Endodermal cell (in vitro differentiated cells): ENCODE measurements around the gene RAPGEFL1. TPM values are rescaled to one million over a fixed set of nuclear protein-coding genes. Genes with fewer than 3 reads are reported as not detected.
"Not testable (repeated sequence)": the region's sequence is repeated elsewhere in the genome, so short reads cannot be mapped to it uniquely, and the experiment has no call there.

Experiments
- DNase-seq: peaks from one replicate; pipeline ENCODE4 v3.0.0-alpha.2; 2017
- H3K27ac ChIP-seq: 2 replicates; pipeline ENCODE4 v1.5.1; 2013; ENCODE audit warnings: mild to moderate bottlenecking, low read depth, low read length, moderate library complexity
- H3K27me3 ChIP-seq: 2 replicates; pipeline ENCODE4 v1.6.1; 2013; ENCODE audit warnings: mild to moderate bottlenecking, low read length, moderate library complexity; ENCODE audit not compliant: insufficient read depth, control insufficient read depth, poor library complexity, severe bottlenecking
- H3K36me3 ChIP-seq: 2 replicates; pipeline ENCODE4 v1.7.0; 2013; ENCODE audit warnings: mild to moderate bottlenecking, low read length, moderate library complexity; ENCODE audit not compliant: control insufficient read depth, insufficient read depth
- H3K4me1 ChIP-seq: one replicate; pipeline ENCODE4 v1.7.0; 2013; ENCODE audit warnings: low read length; ENCODE audit not compliant: control insufficient read depth, insufficient read depth
- H3K4me3 ChIP-seq: 2 replicates; pipeline ENCODE4 v1.5.1; 2013; ENCODE audit warnings: mild to moderate bottlenecking, low read length, moderate library complexity
- H3K9ac ChIP-seq: 2 replicates; pipeline ENCODE4 v1.6.1; 2013; ENCODE audit warnings: mild to moderate bottlenecking, low read length, moderate library complexity; ENCODE audit not compliant: poor library complexity, severe bottlenecking; ENCODE audit errors: extremely low read depth
- H3K9me3 ChIP-seq: 2 replicates; pipeline ENCODE4 v1.6.1; 2013; ENCODE audit warnings: mild to moderate bottlenecking, low read length, moderate library complexity; ENCODE audit not compliant: control insufficient read depth
- H3K27ac Mint-ChIP-seq: 2 replicates; pipeline ENCODE4 v1.8.0; 2020; ENCODE audit warnings: mixed read lengths
- H3K27me3 Mint-ChIP-seq: 2 replicates; pipeline ENCODE4 v1.8.0; 2021; ENCODE audit warnings: mild to moderate bottlenecking, mixed read lengths; ENCODE audit not compliant: insufficient read depth
- H3K36me3 Mint-ChIP-seq: 2 replicates; pipeline ENCODE4 v1.8.0; 2020; ENCODE audit warnings: low read depth, mixed read lengths
- H3K4me1 Mint-ChIP-seq: 2 replicates; pipeline ENCODE4 v1.8.0; 2020; ENCODE audit warnings: mixed read lengths
- H3K4me3 Mint-ChIP-seq: 2 replicates; pipeline ENCODE4 v1.8.0; 2020; ENCODE audit warnings: mild to moderate bottlenecking, moderate library complexity, mixed read lengths
- H3K9me3 Mint-ChIP-seq: 2 replicates; pipeline ENCODE4 v1.8.0; 2020; ENCODE audit warnings: mild to moderate bottlenecking, mixed read lengths
- WGBS, 2 experiments: methylation state at CpG; one replicate each; pipeline versions ENCODE4 v1.1.5 to v1.1.7; 2013; ENCODE audit warnings: missing lambda C conversion rate in 2 of 2, mixed read lengths in 1 of 2; ENCODE audit not compliant: insufficient coverage in 1 of 2, insufficient read length in 1 of 2; 5-methylcytosine and 5-hydroxymethylcytosine counted together
- total RNA-seq, 2 donors: library from RNA; stranded (reverse); fragmentation: NEBNext Ultra II Directional in 1 of 2; extraction: Animal tissue kit (Norgen Biotek cat#: 25700) in 1 of 2; gene quantifications; 2 replicates in 1 of 2; 3 replicates in 1 of 2; pipeline ENCODE4 v1.2.1, GENCODE V29; 2021
- TF ChIP-seq, protein P1 (sequence below): fragments of 200-600 bp; sonication (generic); conservative IDR thresholded peaks from 2 replicates; pipeline ENCODE4 v1.5.0; 2021; ENCODE audit warnings: antibody characterized with exemption, mild to moderate bottlenecking

RAPGEFL1 gene
- total RNA-seq, 2 donors from 2014 or later, result 15.6 to 20.8 TPM

DNA sequence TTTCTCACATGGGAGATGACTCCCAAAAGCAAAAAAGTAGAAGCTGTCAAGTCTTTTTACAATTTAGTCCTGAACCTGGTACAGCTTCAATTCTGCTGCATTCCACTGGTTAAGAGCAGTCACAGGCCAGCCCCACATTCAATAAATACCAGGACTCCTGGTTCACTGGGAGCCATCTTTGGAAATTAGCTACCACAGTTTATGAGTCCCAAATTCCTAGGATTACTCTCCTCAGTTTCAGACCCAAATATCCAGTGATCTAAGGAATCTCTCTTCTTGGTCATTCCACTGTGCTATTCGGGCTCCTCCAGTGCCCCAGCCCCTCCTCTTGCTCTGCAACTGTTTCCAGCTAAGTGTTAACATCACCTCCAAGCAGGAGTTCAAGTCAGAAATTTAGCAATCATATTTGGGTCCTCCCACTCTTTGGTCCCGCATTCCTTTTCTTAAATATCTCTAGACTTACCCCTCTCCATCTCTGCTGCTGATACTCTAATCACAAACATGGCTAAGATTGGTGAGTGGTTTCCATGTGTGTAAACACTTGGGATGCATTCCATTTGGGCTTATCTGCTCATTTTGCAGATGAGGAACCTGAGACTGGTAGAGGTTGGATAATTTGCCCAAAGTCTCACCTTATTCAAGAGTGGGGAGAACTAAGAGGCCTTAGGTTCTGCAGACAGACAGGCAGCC, 32.3 kb downstream of the RAPGEFL1 start:
- Mint-ChIP-seq H3K4me1 (no peaks in the 10 kb centered on the region), H3K36me3 (no peaks in the 10 kb centered on the region), H3K9me3 (no peaks in the 10 kb centered on the region), H3K4me3 (no peak overlapping the region), H3K27ac (no peak overlapping the region), H3K27me3 (no peaks in the 10 kb centered on the region)
- no peak overlapping the region for H3K9ac ChIP-seq
- H3K9me3 ChIP-seq, result no peaks in the 10 kb centered on the region
- TF ChIP-seq, protein P1, sequence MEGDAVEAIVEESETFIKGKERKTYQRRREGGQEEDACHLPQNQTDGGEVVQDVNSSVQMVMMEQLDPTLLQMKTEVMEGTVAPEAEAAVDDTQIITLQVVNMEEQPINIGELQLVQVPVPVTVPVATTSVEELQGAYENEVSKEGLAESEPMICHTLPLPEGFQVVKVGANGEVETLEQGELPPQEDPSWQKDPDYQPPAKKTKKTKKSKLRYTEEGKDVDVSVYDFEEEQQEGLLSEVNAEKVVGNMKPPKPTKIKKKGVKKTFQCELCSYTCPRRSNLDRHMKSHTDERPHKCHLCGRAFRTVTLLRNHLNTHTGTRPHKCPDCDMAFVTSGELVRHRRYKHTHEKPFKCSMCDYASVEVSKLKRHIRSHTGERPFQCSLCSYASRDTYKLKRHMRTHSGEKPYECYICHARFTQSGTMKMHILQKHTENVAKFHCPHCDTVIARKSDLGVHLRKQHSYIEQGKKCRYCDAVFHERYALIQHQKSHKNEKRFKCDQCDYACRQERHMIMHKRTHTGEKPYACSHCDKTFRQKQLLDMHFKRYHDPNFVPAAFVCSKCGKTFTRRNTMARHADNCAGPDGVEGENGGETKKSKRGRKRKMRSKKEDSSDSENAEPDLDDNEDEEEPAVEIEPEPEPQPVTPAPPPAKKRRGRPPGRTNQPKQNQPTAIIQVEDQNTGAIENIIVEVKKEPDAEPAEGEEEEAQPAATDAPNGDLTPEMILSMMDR, result no peak
- no peaks in the 10 kb centered on the region for H3K27me3 ChIP-seq
- H3K36me3 ChIP-seq, result no peaks in the 10 kb centered on the region
- no peak overlapping the region for H3K4me3 ChIP-seq
- DNase-seq, result no peak
- no peaks in the 10 kb centered on the region for H3K4me1 ChIP-seq
- 76 to 91% methylated on average over 2 of the region's 2 CpGs for WGBS, 2 experiments
- H3K27ac ChIP-seq, result no peak overlapping the region

- H3K27me3 ChIP-seq, H3K4me1 ChIP-seq, H3K27me3 Mint-ChIP-seq, DNase-seq, H3K9ac ChIP-seq, H3K9me3 ChIP-seq, H3K4me1 Mint-ChIP-seq, H3K27ac ChIP-seq, H3K36me3 Mint-ChIP-seq, H3K4me3 ChIP-seq, H3K36me3 ChIP-seq, H3K9me3 Mint-ChIP-seq, H3K27ac Mint-ChIP-seq, H3K4me3 Mint-ChIP-seq: not testable (repeated sequence)
- 95 to 100% methylated on average over 2 to 6 of the region's 6 CpGs for WGBS, 2 experiments
These were observed 36.6 kb downstream of the RAPGEFL1 start for GRCh38 chr17:40213914-40214313.

DNA sequence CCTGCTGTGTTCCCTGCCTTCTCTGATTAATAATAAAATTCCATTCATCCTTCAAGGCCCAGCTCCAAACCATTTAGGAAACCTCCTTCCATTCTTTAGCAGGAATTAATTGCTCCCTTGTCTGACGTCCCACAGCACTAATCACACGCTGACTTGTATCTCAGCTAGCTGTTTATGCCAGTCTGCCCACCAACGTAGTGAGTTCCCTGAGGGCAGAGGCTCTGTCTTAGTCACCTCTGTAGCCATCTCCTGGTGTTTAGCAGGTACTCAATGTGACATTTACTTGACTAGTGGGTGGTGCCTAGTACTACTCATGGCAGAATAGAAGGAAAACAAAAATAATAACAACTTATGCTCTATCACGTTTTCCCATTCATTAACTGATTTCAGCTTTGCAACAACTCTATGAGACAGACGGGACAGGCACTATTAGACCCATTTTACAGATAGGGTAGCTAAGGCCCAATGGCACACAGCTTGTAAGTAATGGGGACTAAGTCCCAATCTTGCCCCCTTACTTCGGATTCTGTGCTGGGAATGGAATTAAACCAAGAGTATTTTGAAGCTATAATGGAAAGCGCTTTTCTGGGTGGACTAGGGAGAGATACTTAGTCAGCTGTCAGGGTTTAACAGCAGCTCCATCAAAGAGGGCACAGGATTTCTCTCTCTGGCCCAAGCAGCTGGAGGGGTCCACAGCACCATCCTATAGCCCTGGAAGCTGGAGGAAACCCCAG, 40.9 kb downstream of the RAPGEFL1 start:
- H3K9ac ChIP-seq, result peak overlapping the region; percentile 70
- peaks cover 6% of the 10 kb centered on the region for H3K4me1 Mint-ChIP-seq

More for the DNA sequence above, 40.9 kb downstream of the RAPGEFL1 start:
- WGBS, 2 experiments, result 84 to 86% methylated on average over 7 of the region's 7 CpGs
- peak overlapping the region; percentile 76 for H3K4me3 Mint-ChIP-seq
- Histone ChIP-seq H3K4me1 (no peaks in the 10 kb centered on the region), H3K27me3 (no peaks in the 10 kb centered on the region), H3K27ac (peak overlapping the region; percentile 84), H3K4me3 (peak overlapping the region; percentile 79), H3K36me3 (no peaks in the 10 kb centered on the region), H3K9me3 (no peaks in the 10 kb centered on the region)
- H3K27ac Mint-ChIP-seq, result peak overlapping the region; percentile 97
- no peak for DNase-seq
- no peaks in the 10 kb centered on the region for H3K36me3 Mint-ChIP-seq
- no peaks in the 10 kb centered on the region for H3K9me3 Mint-ChIP-seq
- no peaks in the 10 kb centered on the region for H3K27me3 Mint-ChIP-seq
- TF ChIP-seq, protein P1, result no peak
